Chondrocyte (in vitro differentiated cells): ENCODE results near the gene TSPYL2. TPM values are rescaled to one million over a fixed set of nuclear protein-coding genes. Genes with fewer than 3 reads are reported as not detected.

Experiments used
- DNase-seq: peaks from one replicate; pipeline ENCODE4 v3.0.0; 2021; ENCODE audit warnings: mixed read lengths, low spot score
- H3K27ac Mint-ChIP-seq: one replicate; pipeline ENCODE4 v1.8.0; 2021; ENCODE audit warnings: mild to moderate bottlenecking, moderate library complexity, mixed read lengths; ENCODE audit not compliant: unreplicated experiment
- H3K27me3 Mint-ChIP-seq: 2 replicates; pipeline ENCODE4 v1.8.0; 2021; ENCODE audit warnings: low read depth, mixed read lengths
- H3K36me3 Mint-ChIP-seq: 2 replicates; pipeline ENCODE4 v1.8.0; 2021; ENCODE audit warnings: low read depth, mixed read lengths
- H3K4me1 Mint-ChIP-seq: 2 replicates; pipeline ENCODE4 v1.8.0; 2021; ENCODE audit warnings: low read depth, mild to moderate bottlenecking, mixed read lengths
- H3K4me3 Mint-ChIP-seq: one replicate; pipeline ENCODE4 v1.8.0; 2021; ENCODE audit warnings: mild to moderate bottlenecking, moderate library complexity, mixed read lengths; ENCODE audit not compliant: unreplicated experiment
- H3K9me3 Mint-ChIP-seq: 2 replicates; pipeline ENCODE4 v1.8.0; 2021; ENCODE audit warnings: low read depth, mixed read lengths
- CTCF ChIP-seq: fragments of 200-600 bp; sonication (generic); IDR thresholded peaks from 2 replicates; pipeline ENCODE4 v1.5.0; 2021; ENCODE audit warnings: antibody characterized with exemption, mild to moderate bottlenecking, moderate library complexity
- total RNA-seq: library from RNA; stranded (reverse); gene quantifications from 3 replicates; pipeline ENCODE4 v1.2.1, GENCODE V29; 2021

Gene TSPYL2
- total RNA-seq, 1 donor from 2014 or later = 29.8 TPM

- peaks cover 5% of the 10 kb centered on the region for H3K4me1 Mint-ChIP-seq
- H3K9me3 Mint-ChIP-seq = no peaks in the 10 kb centered on the region
- peak within 1 kb of the TSS; percentile 72 for H3K4me3 Mint-ChIP-seq
- H3K27me3 Mint-ChIP-seq = no peaks in the 10 kb centered on the region
- peak within 1 kb of the TSS; percentile 91 for H3K27ac Mint-ChIP-seq
- DNase-seq = no peak
- H3K36me3 Mint-ChIP-seq = no peaks in the 10 kb centered on the region
- no peak for TF ChIP-seq CTCF
Observed at GRCh38 chrX:53048169-53049126, 33.7 kb upstream of the TSPYL2 start, which contains the start of gene GPR173. GPR173 (plus strand) TSS chrX:53048789; CDS start chrX:53076622, 27,833 bp downstream.

- no peak overlapping the region for H3K27ac Mint-ChIP-seq
Observed at GRCh38 chrX:53049127-53049517, 33.0 kb upstream of the TSPYL2 start.

GRCh38 chrX:53050841-53051240, 31.3 kb upstream of the TSPYL2 start:
- H3K36me3 Mint-ChIP-seq = no peaks in the 10 kb centered on the region
- no peak overlapping the region for H3K27ac Mint-ChIP-seq
- no peak for TF ChIP-seq CTCF
- no peak overlapping the region for H3K4me3 Mint-ChIP-seq
- peaks cover 8% of the 10 kb centered on the region for H3K4me1 Mint-ChIP-seq
- no peaks in the 10 kb centered on the region for H3K27me3 Mint-ChIP-seq
- DNase-seq = no peak
- no peaks in the 10 kb centered on the region for H3K9me3 Mint-ChIP-seq

More at GRCh38 chrX:53049127-53049517, 33.0 kb upstream of the TSPYL2 start:
- no peak for TF ChIP-seq CTCF
- Mint-ChIP-seq H3K4me3 (no peak overlapping the region), H3K27me3 (no peaks in the 10 kb centered on the region), H3K36me3 (no peaks in the 10 kb centered on the region), H3K9me3 (no peaks in the 10 kb centered on the region), H3K4me1 (peaks cover 8% of the 10 kb centered on the region)
- no peak for DNase-seq

GRCh38 chrX:53055244-53055849, 26.8 kb upstream of the TSPYL2 start:
- TF ChIP-seq CTCF = no peak
- Mint-ChIP-seq H3K27me3 (no peaks in the 10 kb centered on the region), H3K4me1 (peaks cover 3% of the 10 kb centered on the region), H3K9me3 (no peaks in the 10 kb centered on the region), H3K4me3 (no peak overlapping the region), H3K36me3 (no peaks in the 10 kb centered on the region), H3K27ac (no peak overlapping the region)
- no peak for DNase-seq

GRCh38 chrX:53056292-53056691, 25.9 kb upstream of the TSPYL2 start:
- Mint-ChIP-seq H3K27me3 (no peaks in the 10 kb centered on the region), H3K27ac (no peak overlapping the region)
- DNase-seq = no peak

More at GRCh38 chrX:53056292-53056691, 25.9 kb upstream of the TSPYL2 start:
- no peaks in the 10 kb centered on the region for H3K36me3 Mint-ChIP-seq
- TF ChIP-seq CTCF = no peak
- H3K9me3 Mint-ChIP-seq = no peaks in the 10 kb centered on the region
- H3K4me3 Mint-ChIP-seq = no peak overlapping the region
- H3K4me1 Mint-ChIP-seq = peaks cover 3% of the 10 kb centered on the region
